K562 (cell line): ENCODE measurements around the gene DDIT3. TPM values are rescaled to one million over a fixed set of nuclear protein-coding genes. Genes with fewer than 3 reads are reported as not detected.

Source experiments
- CBX5 ChIP-seq: IDR thresholded peaks from 2 replicates; pipeline ENCODE4 v1.6.1; 2014; ENCODE audit warnings: low read depth, borderline replicate concordance
- CEBPG ChIP-seq, 3 experiments: fragments of 200-800 bp in 1 of 3; sonication (Bioruptor generic) in 1 of 3; sonication (generic) in 1 of 3; formaldehyde crosslinking in 1 of 3; IDR thresholded peaks in 2 of 3; conservative IDR thresholded peaks in 1 of 3; 2 replicates each; pipeline versions ENCODE4 v1.6.1 to v1.8.0; 2016 to 2022; ENCODE audit warnings: missing compliant biosample characterization in 2 of 3, missing genetic modification characterization in 2 of 3, mild to moderate bottlenecking in 1 of 3, missing genetic modification reagents in 1 of 3
- CGGBP1 ChIP-seq: fragments of 250-450 bp; sonication (Bioruptor Pico); IDR thresholded peaks from 2 replicates; pipeline ENCODE4 v1.9.0; 2021; ENCODE audit warnings: mild to moderate bottlenecking
- DLX4 ChIP-seq: fragments of 250-450 bp; sonication (Bioruptor Pico); IDR thresholded peaks from 2 replicates; pipeline ENCODE4 v1.6.1; 2021; ENCODE audit warnings: mild to moderate bottlenecking
- GTF2F1 ChIP-seq: IDR thresholded peaks from 2 replicates; pipeline ENCODE4 v1.6.1; 2011; ENCODE audit warnings: low read depth, low read length, improper control_type of control experiment
- HOMEZ ChIP-seq: fragments of 250-450 bp; sonication (Bioruptor Pico); IDR thresholded peaks from 2 replicates; pipeline ENCODE4 v1.4.0; 2020; ENCODE audit warnings: mild to moderate bottlenecking, moderate library complexity
- HOXB6 ChIP-seq: fragments of 250-450 bp; sonication (Bioruptor Pico); IDR thresholded peaks from 2 replicates; pipeline ENCODE4 v1.5.1; 2022; ENCODE audit warnings: mild to moderate bottlenecking, borderline replicate concordance
- MEF2D ChIP-seq: conservative IDR thresholded peaks from 2 replicates; pipeline ENCODE4 v1.6.1; 2016; ENCODE audit warnings: low read depth, missing genetic modification characterization, missing compliant biosample characterization
- STAG1 ChIP-seq: sonication (generic); formaldehyde crosslinking; IDR thresholded peaks from 2 replicates; pipeline ENCODE4 v1.5.0; 2020; ENCODE audit warnings: missing genetic modification reagents, borderline replicate concordance
- TFE3 ChIP-seq: fragments of 450-650 bp; formaldehyde crosslinking; IDR thresholded peaks from 2 replicates; pipeline ENCODE4 v1.4.0; 2020; ENCODE audit warnings: mild to moderate bottlenecking, mixed read lengths
- YBX1 ChIP-seq: fragments of 450-650 bp; IDR thresholded peaks from 2 replicates; pipeline ENCODE4 v1.7.1; 2016; ENCODE audit warnings: mild to moderate bottlenecking
- ZMIZ1 ChIP-seq, 2 experiments: fragments of 150-350 bp in 1 of 2; IDR thresholded peaks; 2 replicates each; pipeline ENCODE4 v1.6.1; 2012 to 2016; ENCODE audit warnings: low read depth in 2 of 2, low read length in 2 of 2, mild to moderate bottlenecking in 1 of 2, moderate library complexity in 1 of 2
- ZNF280B ChIP-seq: fragments of 250-450 bp; sonication (Bioruptor Pico); IDR thresholded peaks from 2 replicates; pipeline ENCODE4 v1.5.1; 2021; ENCODE audit warnings: mild to moderate bottlenecking
- ZNF655 ChIP-seq: fragments of 250-450 bp; sonication (Bioruptor Pico); IDR thresholded peaks from 2 replicates; pipeline ENCODE4 v1.5.0; 2021
- polyA plus RNA-seq, 8 experiments: library from polyadenylated mRNA; depleted of rRNA in 4 of 8; stranded (reverse) in 5 of 8; unstranded in 3 of 8; fragments of >200 nt; fragmentation: Nextera tagmentation in 2 of 8; fragmentation: Illumina TruSeq in 1 of 8; extraction: Ambion mirVana in 2 of 8; extraction: Trizol in 1 of 8; gene quantifications; 2 replicates each; pipeline versions ENCODE4 v1.2.1 to v1.2.3, GENCODE V29; 2011 to 2014; ENCODE audit warnings: inconsistent platforms in 1 of 8, missing spikeins in 1 of 8
- total RNA-seq, 7 experiments: library from RNA; depleted of rRNA in 6 of 7; stranded (reverse); fragments of >200 nt in 6 of 7; fragmentation: Illumina TruSeq in 2 of 7; extraction: Trizol in 2 of 7; gene quantifications; 2 replicates each; pipeline versions ENCODE4 v1.2.1 to v1.2.3, GENCODE V29; 2011 to 2021; ENCODE audit warnings: low replicate concordance in 1 of 7

DDIT3 gene
- total and polyA plus RNA-seq, 9 of the 15 experiments (the other 6 are each of a cell fraction or from before 2014, with no cell fraction given) = 59.1 to 272 (median 89.9) TPM

GRCh38 chr12:57549909-57550640, 29.8 kb upstream of the DDIT3 start, which contains the start of gene KIF5A (continued):
- TF ChIP-seq CBX5 (no peak), TFE3 (no peak), DLX4 (CRISPR knock-in tag) (no peak), GTF2F1 (no peak), HOMEZ (CRISPR knock-in tag) (no peak), YBX1 (no peak), MEF2D (no peak), ZNF280B (no peak), STAG1 (no peak), CEBPG (CRISPR knock-in tag; IDR thresholded peaks at IDR 0.05) (no peak), CEBPG (tag; conservative IDR thresholded peaks at IDR 0.05 in 1 of 2, IDR thresholded peaks at IDR 0.05 in 1 of 2) (no peak), CGGBP1 (CRISPR knock-in tag) (no peak), ZMIZ1 (IDR thresholded peaks at IDR 0.05; ENCODE audit: low read depth in 2 of 2, low read length in 2 of 2) (no peak), HOXB6 (no peak), ZNF655 (CRISPR knock-in tag) (no peak)
